Neutrophil (primary cell): Measurements from ENCODE around the gene CFDP1.

ENCODE experiments used
- H3K27ac ChIP-seq: fragments of 200-600 bp; sonication (generic); 2 replicates; pipeline ENCODE4 v1.5.1; 2016; ENCODE audit warnings: mild to moderate bottlenecking, moderate library complexity
- H3K27me3 ChIP-seq: fragments of 200-600 bp; sonication (generic); 2 replicates; pipeline ENCODE4 v1.6.0; 2016; ENCODE audit warnings: mild to moderate bottlenecking
- H3K36me3 ChIP-seq: fragments of 200-600 bp; sonication (generic); 2 replicates; pipeline ENCODE4 v1.5.1; 2017
- H3K4me1 ChIP-seq, 2 experiments: fragments of 200-600 bp in 1 of 2; sonication (generic) in 1 of 2; 1 replicate in 1 of 2; 2 replicates in 1 of 2; pipeline versions ENCODE4 v1.5.1 to v1.6.1; 2013 to 2016; ENCODE audit warnings: low read depth in 1 of 2, low read length in 1 of 2, mild to moderate bottlenecking in 1 of 2, moderate library complexity in 1 of 2; ENCODE audit not compliant: control insufficient read depth in 1 of 2, insufficient read depth in 1 of 2
- H3K4me3 ChIP-seq, 2 experiments: fragments of 200-600 bp in 1 of 2; sonication (generic) in 1 of 2; 1 replicate in 1 of 2; 2 replicates in 1 of 2; pipeline ENCODE4 v1.5.1; 2013 to 2016; ENCODE audit warnings: low read depth in 1 of 2, low read length in 1 of 2, mild to moderate bottlenecking in 1 of 2, moderate library complexity in 1 of 2
- H3K9me3 ChIP-seq: fragments of 200-600 bp; sonication (generic); 2 replicates; pipeline ENCODE4 v1.5.1; 2016
- TF ChIP-seq, protein P1 (sequence below): fragments of 200-600 bp; sonication (generic); IDR thresholded peaks from 2 replicates; pipeline ENCODE4 v1.5.1; 2016; ENCODE audit warnings: antibody characterized with exemption

Gene CFDP1

DNA sequence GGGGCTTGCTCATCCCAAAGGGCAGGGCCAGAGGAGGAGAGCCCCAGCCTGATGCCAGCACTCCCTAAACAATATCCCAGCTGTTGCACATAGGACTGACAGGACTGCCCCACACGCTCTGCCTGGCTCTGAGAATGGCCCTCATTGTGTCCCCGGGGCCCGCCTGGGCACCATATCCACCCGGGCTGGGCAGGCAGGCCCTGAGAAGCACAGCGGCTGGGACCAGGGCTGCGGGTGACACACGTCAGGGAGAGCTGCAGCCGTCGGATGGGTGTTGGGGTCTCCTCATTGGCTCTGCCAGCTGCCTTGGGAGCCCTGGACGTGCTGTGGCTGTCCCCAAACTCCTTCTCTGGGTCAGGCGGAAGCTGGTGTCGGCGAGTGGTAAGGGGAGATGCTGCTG is 186.1 kb downstream of the CFDP1 start:
- Histone ChIP-seq H3K27me3 (peaks cover 73% of the 10 kb centered on the region), H3K27ac (no peak overlapping the region), H3K4me1 (peaks cover 3 to 8% of the 10 kb centered on the region in 2 experiments), H3K36me3 (no peaks in the 10 kb centered on the region), H3K9me3 (no peaks in the 10 kb centered on the region), H3K4me3 (no peak overlapping the region)
- TF ChIP-seq, protein P1, sequence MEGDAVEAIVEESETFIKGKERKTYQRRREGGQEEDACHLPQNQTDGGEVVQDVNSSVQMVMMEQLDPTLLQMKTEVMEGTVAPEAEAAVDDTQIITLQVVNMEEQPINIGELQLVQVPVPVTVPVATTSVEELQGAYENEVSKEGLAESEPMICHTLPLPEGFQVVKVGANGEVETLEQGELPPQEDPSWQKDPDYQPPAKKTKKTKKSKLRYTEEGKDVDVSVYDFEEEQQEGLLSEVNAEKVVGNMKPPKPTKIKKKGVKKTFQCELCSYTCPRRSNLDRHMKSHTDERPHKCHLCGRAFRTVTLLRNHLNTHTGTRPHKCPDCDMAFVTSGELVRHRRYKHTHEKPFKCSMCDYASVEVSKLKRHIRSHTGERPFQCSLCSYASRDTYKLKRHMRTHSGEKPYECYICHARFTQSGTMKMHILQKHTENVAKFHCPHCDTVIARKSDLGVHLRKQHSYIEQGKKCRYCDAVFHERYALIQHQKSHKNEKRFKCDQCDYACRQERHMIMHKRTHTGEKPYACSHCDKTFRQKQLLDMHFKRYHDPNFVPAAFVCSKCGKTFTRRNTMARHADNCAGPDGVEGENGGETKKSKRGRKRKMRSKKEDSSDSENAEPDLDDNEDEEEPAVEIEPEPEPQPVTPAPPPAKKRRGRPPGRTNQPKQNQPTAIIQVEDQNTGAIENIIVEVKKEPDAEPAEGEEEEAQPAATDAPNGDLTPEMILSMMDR: no peak

- Histone ChIP-seq H3K27me3 (peaks cover 67% of the 10 kb centered on the region), H3K36me3 (no peaks in the 10 kb centered on the region), H3K4me1 (peaks cover 3 to 8% of the 10 kb centered on the region in 2 experiments), H3K9me3 (no peaks in the 10 kb centered on the region), H3K4me3 (no peak overlapping the region), H3K27ac (no peak overlapping the region)
- TF ChIP-seq, protein P1: no peak
Observed at GRCh38 chr16:75246504-75247205, 186.6 kb downstream of the CFDP1 start.

- TF ChIP-seq, protein P1: no peak
- no peaks in the 10 kb centered on the region for H3K4me1 ChIP-seq
- H3K27ac ChIP-seq: no peak overlapping the region
- peaks cover 52% of the 10 kb centered on the region for H3K27me3 ChIP-seq
- H3K4me3 ChIP-seq: no peak overlapping the region
- no peaks in the 10 kb centered on the region for H3K9me3 ChIP-seq
- no peaks in the 10 kb centered on the region for H3K36me3 ChIP-seq
Observed at GRCh38 chr16:75244844-75245758, 188.2 kb downstream of the CFDP1 start.

- Histone ChIP-seq H3K27me3 (peaks cover 44% of the 10 kb centered on the region), H3K27ac (no peak overlapping the region), H3K4me3 (no peak overlapping the region), H3K9me3 (no peaks in the 10 kb centered on the region), H3K4me1 (no peaks in the 10 kb centered on the region), H3K36me3 (no peaks in the 10 kb centered on the region)
- TF ChIP-seq, protein P1: no peak
Observed at GRCh38 chr16:75244225-75244809, 189.0 kb downstream of the CFDP1 start.
